BLaER1 (cell line): ENCODE data around the gene CLSTN1.

Source experiments
- H3K27ac ChIP-seq: shearing (Covaris generic); formaldehyde crosslinking; 2 replicates; pipeline ENCODE4 v1.8.1; 2022
- H3K27me3 ChIP-seq: shearing (Covaris generic); formaldehyde crosslinking; 2 replicates; pipeline ENCODE4 v1.8.1; 2022
- H3K36me3 ChIP-seq: shearing (Covaris generic); formaldehyde crosslinking; 2 replicates; pipeline ENCODE4 v1.8.1; 2022
- H3K4me1 ChIP-seq: shearing (Covaris generic); formaldehyde crosslinking; 2 replicates; pipeline ENCODE4 v1.8.1; 2022
- H3K4me2 ChIP-seq: shearing (Covaris generic); formaldehyde crosslinking; 2 replicates; pipeline ENCODE4 v1.8.1; 2022
- H3K4me3 ChIP-seq: shearing (Covaris generic); formaldehyde crosslinking; 2 replicates; pipeline ENCODE4 v1.8.1; 2022
- H3K9ac ChIP-seq: shearing (Covaris generic); formaldehyde crosslinking; 2 replicates; pipeline ENCODE4 v1.8.1; 2022
- H3K9me3 ChIP-seq: shearing (Covaris generic); formaldehyde crosslinking; 2 replicates; pipeline ENCODE4 v1.8.1; 2022
- H4K20me1 ChIP-seq: shearing (Covaris generic); formaldehyde crosslinking; 2 replicates; pipeline ENCODE4 v1.8.1; 2022
- Cebpa-rat ChIP-seq: shearing (Covaris generic); IDR thresholded peaks from 2 replicates; pipeline ENCODE4 v1.8.1; 2022

The CLSTN1 gene

GRCh38 chr1:9691691-9692090, 132.1 kb downstream of the CLSTN1 start:
- Histone ChIP-seq H3K9ac (no peak overlapping the region), H3K4me2 (peak overlapping the region; percentile 98), H3K9me3 (no peaks in the 10 kb centered on the region), H3K36me3 (peaks cover 57% of the 10 kb centered on the region), H3K4me3 (no peak overlapping the region), H4K20me1 (peaks cover 100% of the 10 kb centered on the region), H3K4me1 (peaks cover 67% of the 10 kb centered on the region), H3K27ac (no peak overlapping the region), H3K27me3 (no peaks in the 10 kb centered on the region)
- TF ChIP-seq Cebpa-rat, result no peak

- Histone ChIP-seq H3K4me2 (peak overlapping the region; percentile 98), H3K27me3 (no peaks in the 10 kb centered on the region), H3K4me3 (0 out of 2 replicates have a peak overlapping the region, but pooled peaks have one; percentile 66), H4K20me1 (peaks cover 100% of the 10 kb centered on the region), H3K9me3 (no peaks in the 10 kb centered on the region), H3K27ac (peak overlapping the region; percentile 62; the same call in 1 of the 2 replicates), H3K4me1 (peaks cover 73% of the 10 kb centered on the region), H3K9ac (peak overlapping the region; percentile 64; the same call in 1 of the 2 replicates), H3K36me3 (peaks cover 51% of the 10 kb centered on the region)
- TF ChIP-seq Cebpa-rat, result no peak
Observed at GRCh38 chr1:9691108-9691445, 132.7 kb downstream of the CLSTN1 start.

DNA sequence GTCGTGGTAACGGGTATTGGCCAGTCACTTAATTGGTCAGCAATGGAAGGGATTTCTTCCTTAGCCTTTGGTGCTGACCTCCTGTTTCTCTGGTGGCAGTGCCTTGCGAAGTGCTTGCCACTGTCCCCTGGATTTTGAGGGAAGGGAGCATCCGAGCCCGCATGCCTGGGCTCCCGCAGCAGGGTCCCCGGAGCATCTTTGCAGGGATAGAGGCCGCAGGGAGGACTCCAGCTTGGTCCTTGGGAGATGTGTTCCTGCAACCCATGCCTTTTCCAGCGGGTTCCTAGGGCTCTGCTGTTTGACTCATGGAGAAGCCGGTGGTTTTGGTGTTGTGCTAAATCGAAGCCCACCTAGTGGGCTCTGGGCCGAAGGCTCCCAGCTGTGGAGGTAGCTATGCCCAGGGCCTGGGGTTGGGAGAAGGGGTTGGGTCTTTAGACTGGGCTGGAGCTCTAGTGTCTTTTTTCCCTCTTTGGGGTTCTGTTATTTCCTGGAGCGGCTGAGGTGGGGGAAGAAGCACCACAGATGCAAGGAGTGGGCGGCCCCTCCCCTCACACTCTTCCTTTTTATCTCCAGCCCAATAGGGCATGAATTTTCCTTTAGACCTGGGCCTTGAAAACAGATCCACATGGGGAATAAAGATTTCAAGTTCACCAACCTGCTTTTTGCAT, 133.2 kb downstream of the CLSTN1 start:
- peaks cover 100% of the 10 kb centered on the region for H4K20me1 ChIP-seq

DNA sequence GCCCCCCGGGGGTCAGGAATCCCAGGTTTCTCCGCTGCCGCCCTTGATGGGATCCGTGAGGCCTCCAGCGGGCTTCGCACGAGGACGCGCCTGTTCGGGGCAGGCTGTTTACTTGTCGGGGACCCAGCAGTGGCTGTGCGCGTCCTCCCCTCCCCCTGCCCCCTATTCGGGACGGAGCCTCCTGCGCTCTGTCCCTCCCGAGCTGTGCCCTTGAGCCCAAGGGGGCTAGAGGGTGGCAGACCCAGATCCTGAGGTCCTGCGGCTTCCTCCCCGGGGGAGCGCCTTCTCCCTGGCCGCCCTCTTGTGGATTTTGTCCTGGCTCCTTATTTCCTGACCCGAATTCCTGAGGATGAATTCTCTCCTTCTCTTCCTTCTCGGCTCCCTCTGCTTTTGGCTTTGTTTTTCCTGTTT, 133.8 kb downstream of the CLSTN1 start:
- no peaks in the 10 kb centered on the region for H3K9me3 ChIP-seq
- peak overlapping the region; percentile 62 for H3K27ac ChIP-seq
- no peaks in the 10 kb centered on the region for H3K27me3 ChIP-seq
- peaks cover 41% of the 10 kb centered on the region for H3K36me3 ChIP-seq
- peak overlapping the region; percentile 66 for H3K4me3 ChIP-seq
- TF ChIP-seq Cebpa-rat, result no peak
- H3K4me1 ChIP-seq, result peaks cover 84% of the 10 kb centered on the region
- H4K20me1 ChIP-seq, result peaks cover 100% of the 10 kb centered on the region
- peak overlapping the region; percentile 64; the same call in 1 of the 2 replicates for H3K9ac ChIP-seq
- peak overlapping the region; percentile 98 for H3K4me2 ChIP-seq

More for the DNA sequence above, 133.2 kb downstream of the CLSTN1 start:
- Histone ChIP-seq H3K4me1 (peaks cover 78% of the 10 kb centered on the region), H3K27ac (peak overlapping the region; percentile 62), H3K27me3 (no peaks in the 10 kb centered on the region), H3K9me3 (no peaks in the 10 kb centered on the region), H3K4me3 (peak overlapping the region; percentile 66), H3K4me2 (peak overlapping the region; percentile 98), H3K36me3 (peaks cover 47% of the 10 kb centered on the region), H3K9ac (peak overlapping the region; percentile 64; the same call in 1 of the 2 replicates)
- no peak for TF ChIP-seq Cebpa-rat

GRCh38 chr1:9689011-9689706, 134.6 kb downstream of the CLSTN1 start:
- peak overlapping the region; percentile 55; the same call in 1 of the 2 replicates for H3K27ac ChIP-seq
- TF ChIP-seq Cebpa-rat, result no peak
- peaks cover 100% of the 10 kb centered on the region for H4K20me1 ChIP-seq
- peak overlapping the region; percentile 66 for H3K4me3 ChIP-seq
- H3K27me3 ChIP-seq, result no peaks in the 10 kb centered on the region
- no peaks in the 10 kb centered on the region for H3K9me3 ChIP-seq
- peak overlapping the region; percentile 62 for H3K9ac ChIP-seq
- peaks cover 36% of the 10 kb centered on the region for H3K36me3 ChIP-seq
- peaks cover 92% of the 10 kb centered on the region for H3K4me1 ChIP-seq
- peak overlapping the region; percentile 98 for H3K4me2 ChIP-seq

- Histone ChIP-seq H4K20me1 (peaks cover 100% of the 10 kb centered on the region), H3K9ac (peak overlapping the region; percentile 62), H3K4me3 (peak overlapping the region; percentile 66), H3K27ac (peak overlapping the region; percentile 55; the same call in 1 of the 2 replicates), H3K36me3 (peaks cover 36% of the 10 kb centered on the region), H3K4me1 (peaks cover 93% of the 10 kb centered on the region), H3K27me3 (no peaks in the 10 kb centered on the region), H3K9me3 (no peaks in the 10 kb centered on the region), H3K4me2 (peak overlapping the region; percentile 98)
- no peak for TF ChIP-seq Cebpa-rat
Observed at GRCh38 chr1:9688599-9688998, 135.2 kb downstream of the CLSTN1 start.

DNA sequence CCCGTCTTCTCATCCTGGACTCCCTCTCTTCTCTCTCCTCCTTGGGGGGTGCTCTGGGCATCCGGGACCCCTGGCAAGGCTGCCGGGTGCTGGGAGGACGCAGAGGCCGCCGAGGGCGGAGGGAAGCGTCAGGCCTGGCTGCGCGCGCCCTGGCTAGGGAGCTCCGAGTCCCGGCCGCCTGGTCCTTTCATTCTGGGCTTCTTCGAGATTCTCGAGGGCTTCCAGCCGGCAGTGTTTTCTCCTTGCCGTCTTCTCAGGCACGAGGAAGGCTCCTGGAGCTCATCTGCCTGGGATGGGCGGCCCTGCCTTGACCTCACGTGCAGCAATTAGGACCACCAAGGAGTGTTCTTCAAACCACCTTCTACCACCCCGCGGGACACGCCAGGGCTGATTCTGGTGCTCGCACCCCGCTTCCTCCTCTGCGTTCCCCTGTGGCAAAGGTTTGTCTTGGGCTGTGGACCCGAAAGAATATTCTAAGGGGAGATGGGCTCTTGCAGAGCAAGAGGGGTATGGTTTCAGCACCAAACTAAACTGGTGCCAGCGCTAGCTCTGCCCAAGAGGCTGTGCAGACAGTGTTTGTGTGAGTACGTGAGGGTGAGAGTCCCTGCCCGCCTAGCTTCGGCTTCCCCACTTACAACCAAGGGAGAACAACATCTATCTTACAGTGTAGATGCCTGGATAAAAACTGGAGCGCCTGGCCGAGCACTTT, 135.7 kb downstream of the CLSTN1 start:
- Histone ChIP-seq H3K4me1 (peaks cover 93% of the 10 kb centered on the region), H3K36me3 (peaks cover 33% of the 10 kb centered on the region), H4K20me1 (peaks cover 100% of the 10 kb centered on the region), H3K9me3 (no peaks in the 10 kb centered on the region), H3K4me2 (peak overlapping the region; percentile 98), H3K9ac (peak overlapping the region; percentile 62), H3K27me3 (no peaks in the 10 kb centered on the region), H3K27ac (peak overlapping the region; percentile 45; the same call in 1 of the 2 replicates), H3K4me3 (peak overlapping the region; percentile 66)
- no peak for TF ChIP-seq Cebpa-rat

- peaks cover 33% of the 10 kb centered on the region for H3K36me3 ChIP-seq
Observed at GRCh38 chr1:9687120-9687873, 136.5 kb downstream of the CLSTN1 start.

DNA sequence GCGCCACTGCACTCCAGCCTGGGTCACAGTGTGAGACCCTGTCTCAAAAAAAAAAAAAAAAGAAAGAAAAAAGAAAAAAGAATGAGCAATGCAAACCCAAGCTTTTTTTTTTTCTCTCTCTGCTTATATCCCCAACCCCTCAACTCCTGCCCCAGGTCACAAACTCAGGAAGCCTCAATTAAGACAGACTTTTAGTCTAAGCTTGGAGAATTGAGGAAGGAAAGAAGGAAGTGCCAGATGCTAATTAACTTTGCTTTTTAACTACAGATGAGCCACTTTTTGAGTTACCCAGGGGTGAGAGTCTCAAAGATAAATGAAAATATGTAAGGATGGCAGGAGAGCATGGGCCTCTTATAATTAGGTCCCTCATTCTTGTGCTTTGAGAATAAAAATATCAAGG, 139.0 kb downstream of the CLSTN1 start:
- H3K27ac ChIP-seq, result no peak overlapping the region

More at GRCh38 chr1:9687120-9687873, 136.5 kb downstream of the CLSTN1 start:
- H3K27me3 ChIP-seq, result no peaks in the 10 kb centered on the region
- TF ChIP-seq Cebpa-rat, result no peak
- peak overlapping the region; percentile 60 for H3K27ac ChIP-seq
- no peaks in the 10 kb centered on the region for H3K9me3 ChIP-seq
- peaks cover 94% of the 10 kb centered on the region for H3K4me1 ChIP-seq
- peak overlapping the region; percentile 62 for H3K9ac ChIP-seq
- peak overlapping the region; percentile 98 for H3K4me2 ChIP-seq
- peak overlapping the region; percentile 66 for H3K4me3 ChIP-seq
- peaks cover 100% of the 10 kb centered on the region for H4K20me1 ChIP-seq

More for the DNA sequence above, 139.0 kb downstream of the CLSTN1 start:
- no peaks in the 10 kb centered on the region for H3K9me3 ChIP-seq
- peaks cover 100% of the 10 kb centered on the region for H4K20me1 ChIP-seq
- no peak for TF ChIP-seq Cebpa-rat
- H3K9ac ChIP-seq, result no peak overlapping the region; the same call in 1 of the 2 replicates
- H3K4me2 ChIP-seq, result peak overlapping the region; percentile 98
- H3K36me3 ChIP-seq, result peaks cover 47% of the 10 kb centered on the region
- H3K4me3 ChIP-seq, result no peak overlapping the region
- no peaks in the 10 kb centered on the region for H3K27me3 ChIP-seq
- H3K4me1 ChIP-seq, result peaks cover 92% of the 10 kb centered on the region
